NB4 (cell line): ENCODE data around the gene RAD51B.

Experiments used
- POLR2A ChIP-seq: IDR thresholded peaks from 2 replicates; pipeline ENCODE4 v1.6.1; 2011; ENCODE audit warnings: mild to moderate bottlenecking; ENCODE audit not compliant: insufficient read length; ENCODE audit errors: extremely low read depth
- TF ChIP-seq, protein P1 (sequence below): IDR thresholded peaks from one replicate; pipeline ENCODE4 v1.5.1; 2012; ENCODE audit warnings: low read depth, low read length

DNA sequence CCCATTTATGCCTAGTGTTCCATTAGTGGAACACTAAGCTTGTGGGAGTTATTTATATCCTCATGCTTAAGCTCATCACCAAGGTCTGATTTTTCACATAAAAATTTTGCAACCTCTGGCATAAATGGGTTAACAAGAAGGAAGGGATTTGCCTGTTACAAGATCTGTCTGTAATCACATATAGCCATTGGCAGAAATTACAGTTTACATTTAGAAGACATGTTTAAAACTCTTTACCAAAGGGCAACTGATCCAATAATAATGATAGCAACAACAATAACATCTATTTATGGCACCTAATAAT is 550.4 kb downstream of the RAD51B start:
- TF ChIP-seq, protein P1, sequence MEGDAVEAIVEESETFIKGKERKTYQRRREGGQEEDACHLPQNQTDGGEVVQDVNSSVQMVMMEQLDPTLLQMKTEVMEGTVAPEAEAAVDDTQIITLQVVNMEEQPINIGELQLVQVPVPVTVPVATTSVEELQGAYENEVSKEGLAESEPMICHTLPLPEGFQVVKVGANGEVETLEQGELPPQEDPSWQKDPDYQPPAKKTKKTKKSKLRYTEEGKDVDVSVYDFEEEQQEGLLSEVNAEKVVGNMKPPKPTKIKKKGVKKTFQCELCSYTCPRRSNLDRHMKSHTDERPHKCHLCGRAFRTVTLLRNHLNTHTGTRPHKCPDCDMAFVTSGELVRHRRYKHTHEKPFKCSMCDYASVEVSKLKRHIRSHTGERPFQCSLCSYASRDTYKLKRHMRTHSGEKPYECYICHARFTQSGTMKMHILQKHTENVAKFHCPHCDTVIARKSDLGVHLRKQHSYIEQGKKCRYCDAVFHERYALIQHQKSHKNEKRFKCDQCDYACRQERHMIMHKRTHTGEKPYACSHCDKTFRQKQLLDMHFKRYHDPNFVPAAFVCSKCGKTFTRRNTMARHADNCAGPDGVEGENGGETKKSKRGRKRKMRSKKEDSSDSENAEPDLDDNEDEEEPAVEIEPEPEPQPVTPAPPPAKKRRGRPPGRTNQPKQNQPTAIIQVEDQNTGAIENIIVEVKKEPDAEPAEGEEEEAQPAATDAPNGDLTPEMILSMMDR, result no peak
- TF ChIP-seq POLR2A, result no peak
